ENCODE results near the gene VWA8.
A peak's percentile ranks its signal among the peaks of the same experiment; 100 is the strongest.

The VWA8 gene

GRCh38 chr13:41610404-41610803 lies 350.5 kb downstream of the VWA8 start:
- Histone ChIP-seq H3K4me1 (ENCODE audit: control insufficient read depth in 5 of 5, insufficient read depth in 5 of 5, low read length in 5 of 5) (peaks cover 10 to 52% (median 35%) of the 10 kb centered on the region in 5 donors), H3K9me3 (ENCODE audit: control insufficient read depth in 5 of 5, low read length in 5 of 5) (no peaks in the 10 kb centered on the region), H3K9ac (ENCODE audit: low read length in 5 of 5) (peak overlapping the region in 1 of 5 donors; percentile 53), H3K36me3 (ENCODE audit: control insufficient read depth in 5 of 5, insufficient read depth in 5 of 5, low read length in 5 of 5) (peaks cover 8 to 22% (median 12%) of the 10 kb centered on the region in 5 donors), H3K4me3 (ENCODE audit: low read depth in 1 of 5, low read length in 5 of 5) (no peak overlapping the region), H3K27me3 (ENCODE audit: control insufficient read depth in 5 of 5, insufficient read depth in 4 of 5, low read length in 5 of 5) (no peaks in the 10 kb centered on the region), H3K27ac (ENCODE audit: low read depth, low read length) (peak overlapping the region; percentile 9)

- peaks cover 8 to 25% (median 12%) of the 10 kb centered on the region in 5 donors for H3K36me3 ChIP-seq (ENCODE audit: control insufficient read depth in 5 of 5, insufficient read depth in 5 of 5, low read length in 5 of 5)
- no peak overlapping the region for H3K9ac ChIP-seq (ENCODE audit: low read length in 5 of 5)
- H3K4me3 ChIP-seq (ENCODE audit: low read depth in 1 of 5, low read length in 5 of 5) = no peak overlapping the region
- H3K9me3 ChIP-seq (ENCODE audit: control insufficient read depth in 5 of 5, low read length in 5 of 5) = no peaks in the 10 kb centered on the region
- H3K27me3 ChIP-seq (ENCODE audit: control insufficient read depth in 5 of 5, insufficient read depth in 4 of 5, low read length in 5 of 5) = no peaks in the 10 kb centered on the region
- peaks cover 9 to 47% (median 33%) of the 10 kb centered on the region in 5 donors for H3K4me1 ChIP-seq (ENCODE audit: control insufficient read depth in 5 of 5, insufficient read depth in 5 of 5, low read length in 5 of 5)
- H3K27ac ChIP-seq (ENCODE audit: low read depth, low read length) = peak overlapping the region; percentile 9
Observed at GRCh38 chr13:41609828-41610227, 351.1 kb downstream of the VWA8 start.

GRCh38 chr13:41608839-41609177 lies 352.1 kb downstream of the VWA8 start:
- H3K27me3 ChIP-seq (ENCODE audit: control insufficient read depth in 5 of 5, insufficient read depth in 4 of 5, low read length in 5 of 5) = no peaks in the 10 kb centered on the region
- peaks cover 8 to 28% (median 12%) of the 10 kb centered on the region in 5 donors for H3K36me3 ChIP-seq (ENCODE audit: control insufficient read depth in 5 of 5, insufficient read depth in 5 of 5, low read length in 5 of 5)
- no peak overlapping the region for H3K27ac ChIP-seq (ENCODE audit: low read depth, low read length)
- H3K9ac ChIP-seq (ENCODE audit: low read length in 5 of 5) = no peak overlapping the region
- H3K4me3 ChIP-seq (ENCODE audit: low read depth in 1 of 5, low read length in 5 of 5) = no peak overlapping the region
- H3K9me3 ChIP-seq (ENCODE audit: control insufficient read depth in 5 of 5, low read length in 5 of 5) = no peaks in the 10 kb centered on the region
- H3K4me1 ChIP-seq (ENCODE audit: control insufficient read depth in 5 of 5, insufficient read depth in 5 of 5, low read length in 5 of 5) = peaks cover under 1 to 36% (median 23%) of the 10 kb centered on the region in 5 donors

GRCh38 chr13:41608111-41608838 lies 352.6 kb downstream of the VWA8 start:
- Histone ChIP-seq H3K4me3 (ENCODE audit: low read depth in 1 of 5, low read length in 5 of 5) (no peak overlapping the region), H3K4me1 (ENCODE audit: control insufficient read depth in 5 of 5, insufficient read depth in 5 of 5, low read length in 5 of 5) (peaks cover 0 to 36% (median 18%) of the 10 kb centered on the region in 5 donors), H3K27me3 (ENCODE audit: control insufficient read depth in 5 of 5, insufficient read depth in 4 of 5, low read length in 5 of 5) (no peaks in the 10 kb centered on the region), H3K9me3 (ENCODE audit: control insufficient read depth in 5 of 5, low read length in 5 of 5) (no peaks in the 10 kb centered on the region), H3K27ac (ENCODE audit: low read depth, low read length) (no peak overlapping the region), H3K36me3 (ENCODE audit: control insufficient read depth in 5 of 5, insufficient read depth in 5 of 5, low read length in 5 of 5) (peaks cover 8 to 31% (median 12%) of the 10 kb centered on the region in 5 donors), H3K9ac (ENCODE audit: low read length in 5 of 5) (no peak overlapping the region)

- Histone ChIP-seq H3K4me3 (ENCODE audit: low read depth in 1 of 5, low read length in 5 of 5) (no peak overlapping the region), H3K27me3 (ENCODE audit: control insufficient read depth in 5 of 5, insufficient read depth in 4 of 5, low read length in 5 of 5) (no peaks in the 10 kb centered on the region), H3K27ac (ENCODE audit: low read depth, low read length) (peak overlapping the region; percentile 27), H3K36me3 (ENCODE audit: control insufficient read depth in 5 of 5, insufficient read depth in 5 of 5, low read length in 5 of 5) (peaks cover 8 to 33% (median 17%) of the 10 kb centered on the region in 5 donors), H3K4me1 (ENCODE audit: control insufficient read depth in 5 of 5, insufficient read depth in 5 of 5, low read length in 5 of 5) (peaks cover 0 to 35% (median 14%) of the 10 kb centered on the region in 5 donors), H3K9me3 (ENCODE audit: control insufficient read depth in 5 of 5, low read length in 5 of 5) (no peaks in the 10 kb centered on the region), H3K9ac (ENCODE audit: low read length in 5 of 5) (no peak overlapping the region)
Observed at GRCh38 chr13:41606646-41607045, 354.3 kb downstream of the VWA8 start.

GRCh38 chr13:41605319-41606285 lies 355.3 kb downstream of the VWA8 start:
- Histone ChIP-seq H3K27me3 (ENCODE audit: control insufficient read depth in 5 of 5, insufficient read depth in 4 of 5, low read length in 5 of 5) (no peaks in the 10 kb centered on the region), H3K27ac (ENCODE audit: low read depth, low read length) (no peak overlapping the region), H3K36me3 (ENCODE audit: control insufficient read depth in 5 of 5, insufficient read depth in 5 of 5, low read length in 5 of 5) (peaks cover 3 to 24% (median 12%) of the 10 kb centered on the region in 5 donors), H3K9ac (ENCODE audit: low read length in 5 of 5) (no peak overlapping the region), H3K4me3 (ENCODE audit: low read depth in 1 of 5, low read length in 5 of 5) (no peak overlapping the region), H3K9me3 (ENCODE audit: control insufficient read depth in 5 of 5, low read length in 5 of 5) (no peaks in the 10 kb centered on the region), H3K4me1 (ENCODE audit: control insufficient read depth in 5 of 5, insufficient read depth in 5 of 5, low read length in 5 of 5) (peaks cover 0 to 29% (median 5%) of the 10 kb centered on the region in 5 donors)

- Histone ChIP-seq H3K4me1 (ENCODE audit: control insufficient read depth in 5 of 5, insufficient read depth in 5 of 5, low read length in 5 of 5) (peaks cover 0 to 20% (median 0%) of the 10 kb centered on the region in 5 donors), H3K36me3 (ENCODE audit: control insufficient read depth in 5 of 5, insufficient read depth in 5 of 5, low read length in 5 of 5) (peaks cover 0 to 16% (median 5%) of the 10 kb centered on the region in 5 donors), H3K9ac (ENCODE audit: low read length in 5 of 5) (no peak overlapping the region), H3K9me3 (ENCODE audit: control insufficient read depth in 5 of 5, low read length in 5 of 5) (no peaks in the 10 kb centered on the region), H3K27ac (ENCODE audit: low read depth, low read length) (no peak overlapping the region), H3K27me3 (ENCODE audit: control insufficient read depth in 5 of 5, insufficient read depth in 4 of 5, low read length in 5 of 5) (no peaks in the 10 kb centered on the region), H3K4me3 (ENCODE audit: low read depth in 1 of 5, low read length in 5 of 5) (no peak overlapping the region)
Observed at GRCh38 chr13:41603917-41604316, 357.0 kb downstream of the VWA8 start.

- H3K36me3 ChIP-seq (ENCODE audit: control insufficient read depth in 5 of 5, insufficient read depth in 5 of 5, low read length in 5 of 5) = peaks cover 0 to 12% (median 4%) of the 10 kb centered on the region in 5 donors
Observed at GRCh38 chr13:41601718-41602445, 359.0 kb downstream of the VWA8 start.

GRCh38 chr13:41599619-41600018 lies 361.3 kb downstream of the VWA8 start:
- no peaks in the 10 kb centered on the region for H3K27me3 ChIP-seq (ENCODE audit: control insufficient read depth in 5 of 5, insufficient read depth in 4 of 5, low read length in 5 of 5)
- H3K27ac ChIP-seq (ENCODE audit: low read depth, low read length) = no peak overlapping the region
- H3K4me1 ChIP-seq (ENCODE audit: control insufficient read depth in 5 of 5, insufficient read depth in 5 of 5, low read length in 5 of 5) = peaks cover 0 to 5% (median 0%) of the 10 kb centered on the region in 5 donors
- no peak overlapping the region for H3K4me3 ChIP-seq (ENCODE audit: low read depth in 1 of 5, low read length in 5 of 5)
- no peaks in the 10 kb centered on the region for H3K9me3 ChIP-seq (ENCODE audit: control insufficient read depth in 5 of 5, low read length in 5 of 5)
- H3K36me3 ChIP-seq (ENCODE audit: control insufficient read depth in 5 of 5, insufficient read depth in 5 of 5, low read length in 5 of 5) = peaks cover 0 to 10% (median 4%) of the 10 kb centered on the region in 5 donors
- no peak overlapping the region for H3K9ac ChIP-seq (ENCODE audit: low read length in 5 of 5)

More at GRCh38 chr13:41601718-41602445, 359.0 kb downstream of the VWA8 start:
- no peaks in the 10 kb centered on the region for H3K27me3 ChIP-seq (ENCODE audit: control insufficient read depth in 5 of 5, insufficient read depth in 4 of 5, low read length in 5 of 5)
- H3K9me3 ChIP-seq (ENCODE audit: control insufficient read depth in 5 of 5, low read length in 5 of 5) = no peaks in the 10 kb centered on the region
- no peak overlapping the region for H3K27ac ChIP-seq (ENCODE audit: low read depth, low read length)
- H3K4me3 ChIP-seq (ENCODE audit: low read depth in 1 of 5, low read length in 5 of 5) = no peak overlapping the region
- H3K9ac ChIP-seq (ENCODE audit: low read length in 5 of 5) = no peak overlapping the region
- peaks cover 0 to 14% (median 0%) of the 10 kb centered on the region in 5 donors for H3K4me1 ChIP-seq (ENCODE audit: control insufficient read depth in 5 of 5, insufficient read depth in 5 of 5, low read length in 5 of 5)

All from subcutaneous abdominal adipose tissue (tissue), 5 donors.